HepG2 (cell line): ENCODE data around the gene COL9A3. TPM values are rescaled to one million over a fixed set of nuclear protein-coding genes. Genes with fewer than 3 reads are reported as not detected.

ENCODE experiments used
- CAMTA2 ChIP-seq: sonication (generic); formaldehyde crosslinking; IDR thresholded peaks from 2 replicates; pipeline ENCODE4 v1.4.0; 2020; ENCODE audit warnings: mild to moderate bottlenecking, missing genetic modification reagents, borderline replicate concordance
- CBFB ChIP-seq: sonication (generic); formaldehyde crosslinking; IDR thresholded peaks from 2 replicates; pipeline ENCODE4 v1.4.0; 2020; ENCODE audit warnings: missing genetic modification reagents
- FOXC1 ChIP-seq: sonication (generic); formaldehyde crosslinking; IDR thresholded peaks from 2 replicates; pipeline ENCODE4 v1.8.0; 2022; ENCODE audit warnings: mild to moderate bottlenecking, missing genetic modification reagents, borderline replicate concordance
- KLF15 ChIP-seq: sonication (generic); formaldehyde crosslinking; IDR thresholded peaks from 2 replicates; pipeline ENCODE4 v1.8.1; 2023; ENCODE audit warnings: borderline replicate concordance, mild to moderate bottlenecking, inconsistent platforms, missing genetic modification reagents, mixed read lengths
- MBNL3 ChIP-seq: fragments of 250-450 bp; sonication (Bioruptor Pico); conservative IDR thresholded peaks from 2 replicates; pipeline ENCODE4 v1.8.0; 2022; ENCODE audit warnings: mild to moderate bottlenecking, inconsistent platforms
- NR2F6 ChIP-seq, 2 experiments: IDR thresholded peaks; 2 replicates each; pipeline ENCODE4 v1.6.1; 2016; ENCODE audit warnings: antibody characterized with exemption in 1 of 2, mild to moderate bottlenecking in 1 of 2
- SALL1 ChIP-seq: sonication (generic); formaldehyde crosslinking; IDR thresholded peaks from 2 replicates; pipeline ENCODE4 v1.8.0; 2022; ENCODE audit warnings: mild to moderate bottlenecking, missing genetic modification reagents
- XRCC5 ChIP-seq: fragments of 200-400 bp; formaldehyde crosslinking; optimal IDR thresholded peaks from 2 replicates; pipeline ENCODE3; 2017; ENCODE audit warnings: mild to moderate bottlenecking, low read length
- ZBTB7B ChIP-seq: sonication (generic); formaldehyde crosslinking; IDR thresholded peaks from 2 replicates; pipeline ENCODE4 v1.4.0; 2020; ENCODE audit warnings: missing genetic modification reagents
- ZKSCAN8 ChIP-seq: IDR thresholded peaks from 2 replicates; pipeline ENCODE4 v1.6.1; 2016; ENCODE audit warnings: borderline replicate concordance, missing genetic modification reagents, missing compliant biosample characterization
- ZNF101 ChIP-seq: sonication (generic); formaldehyde crosslinking; IDR thresholded peaks from 2 replicates; pipeline ENCODE4 v1.4.0; 2020; ENCODE audit warnings: mild to moderate bottlenecking, low read depth, missing genetic modification reagents, borderline replicate concordance
- ZNF136 ChIP-seq: sonication (generic); formaldehyde crosslinking; IDR thresholded peaks from 2 replicates; pipeline ENCODE4 v1.8.1; 2022; ENCODE audit warnings: low read depth, mild to moderate bottlenecking, moderate library complexity, missing genetic modification reagents
- ZNF296 ChIP-seq: sonication (generic); formaldehyde crosslinking; conservative IDR thresholded peaks from 2 replicates; pipeline ENCODE4 v1.5.0; 2020; ENCODE audit warnings: mild to moderate bottlenecking, missing genetic modification reagents
- ZNF33B ChIP-seq: sonication (generic); formaldehyde crosslinking; IDR thresholded peaks from 2 replicates; pipeline ENCODE4 v1.5.1; 2020; ENCODE audit warnings: mild to moderate bottlenecking, missing genetic modification reagents
- ZNF772 ChIP-seq: sonication (generic); formaldehyde crosslinking; IDR thresholded peaks from 2 replicates; pipeline ENCODE4 v1.5.0; 2020; ENCODE audit warnings: mild to moderate bottlenecking, missing genetic modification reagents
- ZSCAN25 ChIP-seq: sonication (generic); formaldehyde crosslinking; IDR thresholded peaks from 2 replicates; pipeline ENCODE4 v1.8.0; 2022; ENCODE audit warnings: mild to moderate bottlenecking, missing genetic modification reagents
- ZSCAN9 ChIP-seq: IDR thresholded peaks from 2 replicates; pipeline ENCODE4 v1.6.1; 2016; ENCODE audit warnings: borderline replicate concordance
- polyA plus RNA-seq, 8 experiments: library from polyadenylated mRNA; depleted of rRNA in 3 of 8; stranded (reverse) in 7 of 8; unstranded in 1 of 8; fragments of >200 nt; fragmentation: Illumina TruSeq in 4 of 8; extraction: Trizol in 4 of 8; gene quantifications; 2 replicates each; pipeline versions ENCODE4 v1.2.1 to v1.2.3, GENCODE V29; 2011 to 2016; ENCODE audit warnings: low read depth in 4 of 8, missing spikeins in 1 of 8, mixed read lengths in 1 of 8; ENCODE audit not compliant: insufficient read depth in 1 of 8
- total RNA-seq, 5 experiments: library from RNA; depleted of rRNA; stranded (reverse); fragments of >200 nt; fragmentation: Illumina TruSeq; extraction: Trizol; gene quantifications; 2 replicates each; pipeline ENCODE4 v1.2.3, GENCODE V29; 2016; ENCODE audit warnings: low read depth in 1 of 5
- TF ChIP-seq, protein P1 (sequence below): sonication (generic); IDR thresholded peaks from 2 replicates; pipeline ENCODE4 v1.6.1; 2016; ENCODE audit warnings: low read depth, borderline replicate concordance
- TF ChIP-seq, protein P2 (sequence below): sonication (generic); formaldehyde crosslinking; IDR thresholded peaks from 2 replicates; pipeline ENCODE4 v1.5.1; 2020; ENCODE audit warnings: missing genetic modification reagents, mild to moderate bottlenecking, borderline replicate concordance
- TF ChIP-seq, protein P3 (sequence below): sonication (generic); formaldehyde crosslinking; IDR thresholded peaks from 2 replicates; pipeline ENCODE4 v1.4.0; 2020; ENCODE audit warnings: missing genetic modification reagents, borderline replicate concordance
- TF ChIP-seq, protein P4 (sequence below): sonication (generic); formaldehyde crosslinking; IDR thresholded peaks from 2 replicates; pipeline ENCODE4 v1.9.0; 2022; ENCODE audit warnings: low read depth, missing genetic modification reagents

COL9A3 gene
- total and polyA plus RNA-seq, 2 of the 13 experiments (the other 11 are each of a cell fraction or from before 2014, with no cell fraction given): 155 to 204 TPM

DNA sequence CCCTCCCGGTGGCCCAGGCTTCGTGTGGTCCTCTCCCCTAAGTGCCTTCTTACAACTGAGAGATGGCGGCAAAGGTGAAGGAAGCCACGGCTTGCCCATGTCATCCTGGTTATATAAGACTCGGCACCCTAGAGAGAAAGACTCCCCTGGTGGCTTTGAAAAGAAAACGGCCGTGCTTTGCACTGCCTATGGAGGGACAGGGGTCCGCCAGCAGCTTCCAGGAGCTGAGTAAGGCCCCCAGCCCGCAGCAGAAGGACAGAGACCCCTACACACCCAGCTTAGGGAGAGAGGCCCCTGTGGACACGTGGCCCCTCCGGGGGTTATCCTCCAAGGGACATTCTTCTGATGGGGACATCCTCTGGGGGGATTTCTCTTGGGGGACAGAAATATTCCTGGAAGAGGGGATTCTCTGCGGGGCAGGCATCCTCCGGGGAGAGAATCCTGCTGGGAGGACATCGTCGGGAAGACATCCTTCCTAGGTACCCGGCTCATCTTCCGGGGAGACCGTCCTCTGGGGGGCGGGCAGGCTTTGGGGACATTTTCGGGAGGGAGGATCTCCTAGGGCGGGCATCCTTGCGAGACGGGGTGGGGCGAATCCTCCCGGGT is 12.7 kb upstream of the COL9A3 start (continued):
- peak; percentile 90; the same call in 1 of the 2 replicates for TF ChIP-seq ZNF33B (CRISPR knock-in tag)
- TF ChIP-seq ZBTB7B: peak; percentile 37; the same call in 1 of the 2 replicates
- 0 out of 2 replicates have a peak, but pooled peaks have one; percentile 35 for TF ChIP-seq CBFB
- TF ChIP-seq CAMTA2 (CRISPR knock-in tag): 0 out of 2 replicates have a peak, but pooled peaks have one; percentile 1
- peak; percentile 9; the same call in 1 of the 2 replicates for TF ChIP-seq SALL1 (CRISPR knock-in tag)
- TF ChIP-seq ZNF136 (CRISPR knock-in tag): 0 out of 2 replicates have a peak, but pooled peaks have one; percentile 38
- no peak for TF ChIP-seq ZNF296 (CRISPR knock-in tag)
- TF ChIP-seq, protein P1, sequence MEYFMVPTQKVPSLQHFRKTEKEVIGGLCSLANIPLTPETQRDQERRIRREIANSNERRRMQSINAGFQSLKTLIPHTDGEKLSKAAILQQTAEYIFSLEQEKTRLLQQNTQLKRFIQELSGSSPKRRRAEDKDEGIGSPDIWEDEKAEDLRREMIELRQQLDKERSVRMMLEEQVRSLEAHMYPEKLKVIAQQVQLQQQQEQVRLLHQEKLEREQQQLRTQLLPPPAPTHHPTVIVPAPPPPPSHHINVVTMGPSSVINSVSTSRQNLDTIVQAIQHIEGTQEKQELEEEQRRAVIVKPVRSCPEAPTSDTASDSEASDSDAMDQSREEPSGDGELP: peak; percentile 21; the same call in 1 of the 2 replicates
- TF ChIP-seq, protein P2, sequence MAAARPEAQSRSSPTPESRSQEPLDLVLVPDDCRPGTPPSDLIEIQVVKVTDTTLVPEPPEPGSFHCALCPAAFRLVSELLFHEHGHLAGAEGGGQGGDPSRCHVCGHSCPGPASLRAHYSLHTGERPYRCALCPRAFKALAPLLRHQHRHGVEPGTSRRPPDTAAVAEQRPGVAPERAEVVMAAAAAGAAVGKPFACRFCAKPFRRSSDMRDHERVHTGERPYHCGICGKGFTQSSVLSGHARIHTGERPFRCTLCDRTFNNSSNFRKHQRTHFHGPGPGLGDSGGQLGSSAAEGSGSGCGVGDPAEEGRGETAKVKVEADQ (CRISPR knock-in tag): peak; percentile 42; the same call in 1 of the 2 replicates
- TF ChIP-seq FOXC1 (CRISPR knock-in tag): 0 out of 2 replicates have a peak, but pooled peaks have one; percentile 7
- no peak for TF ChIP-seq NR2F6 (IDR thresholded peaks at IDR 0.05)
- TF ChIP-seq NR2F6 (CRISPR knock-in tag; IDR thresholded peaks at IDR 0.05): no peak
- no peak for TF ChIP-seq KLF15 (CRISPR knock-in tag)
- TF ChIP-seq ZKSCAN8 (CRISPR knock-in tag): no peak
- TF ChIP-seq ZNF101 (CRISPR knock-in tag): no peak
- peak; percentile 51; the same call in 1 of the 2 replicates for TF ChIP-seq ZSCAN25 (CRISPR knock-in tag)
- TF ChIP-seq MBNL3 (CRISPR knock-in tag): no peak
- no peak for TF ChIP-seq ZNF772 (CRISPR knock-in tag)
- TF ChIP-seq, protein P3, sequence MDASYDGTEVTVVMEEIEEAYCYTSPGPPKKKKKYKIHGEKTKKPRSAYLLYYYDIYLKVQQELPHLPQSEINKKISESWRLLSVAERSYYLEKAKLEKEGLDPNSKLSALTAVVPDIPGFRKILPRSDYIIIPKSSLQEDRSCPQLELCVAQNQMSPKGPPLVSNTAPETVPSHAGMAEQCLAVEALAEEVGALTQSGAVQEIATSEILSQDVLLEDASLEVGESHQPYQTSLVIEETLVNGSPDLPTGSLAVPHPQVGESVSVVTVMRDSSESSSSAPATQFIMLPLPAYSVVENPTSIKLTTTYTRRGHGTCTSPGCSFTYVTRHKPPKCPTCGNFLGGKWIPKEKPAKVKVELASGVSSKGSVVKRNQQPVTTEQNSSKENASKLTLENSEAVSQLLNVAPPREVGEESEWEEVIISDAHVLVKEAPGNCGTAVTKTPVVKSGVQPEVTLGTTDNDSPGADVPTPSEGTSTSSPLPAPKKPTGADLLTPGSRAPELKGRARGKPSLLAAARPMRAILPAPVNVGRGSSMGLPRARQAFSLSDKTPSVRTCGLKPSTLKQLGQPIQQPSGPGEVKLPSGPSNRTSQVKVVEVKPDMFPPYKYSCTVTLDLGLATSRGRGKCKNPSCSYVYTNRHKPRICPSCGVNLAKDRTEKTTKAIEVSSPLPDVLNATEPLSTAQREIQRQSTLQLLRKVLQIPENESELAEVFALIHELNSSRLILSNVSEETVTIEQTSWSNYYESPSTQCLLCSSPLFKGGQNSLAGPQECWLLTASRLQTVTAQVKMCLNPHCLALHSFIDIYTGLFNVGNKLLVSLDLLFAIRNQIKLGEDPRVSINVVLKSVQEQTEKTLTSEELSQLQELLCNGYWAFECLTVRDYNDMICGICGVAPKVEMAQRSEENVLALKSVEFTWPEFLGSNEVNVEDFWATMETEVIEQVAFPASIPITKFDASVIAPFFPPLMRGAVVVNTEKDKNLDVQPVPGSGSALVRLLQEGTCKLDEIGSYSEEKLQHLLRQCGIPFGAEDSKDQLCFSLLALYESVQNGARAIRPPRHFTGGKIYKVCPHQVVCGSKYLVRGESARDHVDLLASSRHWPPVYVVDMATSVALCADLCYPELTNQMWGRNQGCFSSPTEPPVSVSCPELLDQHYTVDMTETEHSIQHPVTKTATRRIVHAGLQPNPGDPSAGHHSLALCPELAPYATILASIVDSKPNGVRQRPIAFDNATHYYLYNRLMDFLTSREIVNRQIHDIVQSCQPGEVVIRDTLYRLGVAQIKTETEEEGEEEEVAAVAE (CRISPR knock-in tag): no peak
- TF ChIP-seq XRCC5: peak; percentile 74
- TF ChIP-seq, protein P4, sequence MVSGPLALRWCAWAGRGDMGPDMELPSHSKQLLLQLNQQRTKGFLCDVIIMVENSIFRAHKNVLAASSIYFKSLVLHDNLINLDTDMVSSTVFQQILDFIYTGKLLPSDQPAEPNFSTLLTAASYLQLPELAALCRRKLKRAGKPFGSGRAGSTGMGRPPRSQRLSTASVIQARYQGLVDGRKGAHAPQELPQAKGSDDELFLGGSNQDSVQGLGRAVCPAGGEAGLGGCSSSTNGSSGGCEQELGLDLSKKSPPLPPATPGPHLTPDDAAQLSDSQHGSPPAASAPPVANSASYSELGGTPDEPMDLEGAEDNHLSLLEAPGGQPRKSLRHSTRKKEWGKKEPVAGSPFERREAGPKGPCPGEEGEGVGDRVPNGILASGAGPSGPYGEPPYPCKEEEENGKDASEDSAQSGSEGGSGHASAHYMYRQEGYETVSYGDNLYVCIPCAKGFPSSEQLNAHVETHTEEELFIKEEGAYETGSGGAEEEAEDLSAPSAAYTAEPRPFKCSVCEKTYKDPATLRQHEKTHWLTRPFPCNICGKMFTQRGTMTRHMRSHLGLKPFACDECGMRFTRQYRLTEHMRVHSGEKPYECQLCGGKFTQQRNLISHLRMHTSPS (CRISPR knock-in tag): 0 out of 2 replicates have a peak, but pooled peaks have one; percentile 29
- TF ChIP-seq ZSCAN9 (CRISPR knock-in tag): 0 out of 2 replicates have a peak, but pooled peaks have one; percentile 8
